Measurements from ENCODE around the gene GRAMD4. TPM values are rescaled to one million over a fixed set of nuclear protein-coding genes. Genes with fewer than 3 reads are reported as not detected.
"Not testable (repeated sequence)": the region's sequence is repeated elsewhere in the genome, so short reads cannot be mapped to it uniquely, and the experiment has no call there.

Gene GRAMD4
- total RNA-seq, 1 donor from 2014 or later = 65.9 TPM

GRCh38 chr22:46634973-46635685, 14.9 kb downstream of the GRAMD4 start:
- intact Hi-C loops (cut with micrococcal nuclease) = not testable (repeated sequence)

- intact Hi-C loops (cut with micrococcal nuclease) = no loop called here
Observed at GRCh38 chr22:46635756-46636155, 15.6 kb downstream of the GRAMD4 start.

- intact Hi-C loops (cut with micrococcal nuclease) = no loop called here
Observed at GRCh38 chr22:46636221-46637002, 16.2 kb downstream of the GRAMD4 start.

- intact Hi-C loops (cut with micrococcal nuclease) = no loop called here
Observed at GRCh38 chr22:46637711-46638600, 17.8 kb downstream of the GRAMD4 start.

GRCh38 chr22:46638601-46639431, 18.6 kb downstream of the GRAMD4 start:
- intact Hi-C loops (cut with micrococcal nuclease) = no loop called here

- intact Hi-C loops (cut with micrococcal nuclease) = no loop called here
Observed at GRCh38 chr22:46639843-46640242, 19.7 kb downstream of the GRAMD4 start.

GRCh38 chr22:46640293-46641055, 20.3 kb downstream of the GRAMD4 start:
- intact Hi-C loops (cut with micrococcal nuclease) = no loop called here

- intact Hi-C loops (cut with micrococcal nuclease) = no loop called here
Observed at GRCh38 chr22:46641811-46642266, 21.7 kb downstream of the GRAMD4 start.

GRCh38 chr22:46642840-46643480, 22.8 kb downstream of the GRAMD4 start:
- intact Hi-C loops (cut with micrococcal nuclease) = not testable (repeated sequence)

GRCh38 chr22:46646531-46647215, 26.5 kb downstream of the GRAMD4 start:
- intact Hi-C loops (cut with micrococcal nuclease) = no loop called here

- intact Hi-C loops (cut with micrococcal nuclease) = not testable (repeated sequence)
Observed at GRCh38 chr22:46648225-46648820, 28.1 kb downstream of the GRAMD4 start.

GRCh38 chr22:46649141-46650077, 29.2 kb downstream of the GRAMD4 start:
- intact Hi-C loops (cut with micrococcal nuclease) = no loop called here

GRCh38 chr22:46650078-46650810, 30.1 kb downstream of the GRAMD4 start:
- intact Hi-C loops (cut with micrococcal nuclease) = no loop called here

GRCh38 chr22:46651316-46651715, 31.1 kb downstream of the GRAMD4 start:
- intact Hi-C loops (cut with micrococcal nuclease) = no loop called here

- intact Hi-C loops (cut with micrococcal nuclease) = no loop called here
Observed at GRCh38 chr22:46652081-46652846, 32.1 kb downstream of the GRAMD4 start.

GRCh38 chr22:46652847-46653331, 32.7 kb downstream of the GRAMD4 start:
- intact Hi-C loops (cut with micrococcal nuclease) = no loop called here
